ENCODE results near the gene FAM81B. TPM values are rescaled to one million over a fixed set of nuclear protein-coding genes. Genes with fewer than 3 reads are reported as not detected.
"Not testable (repeated sequence)": the region's sequence is repeated elsewhere in the genome, so short reads cannot be mapped to it uniquely, and the experiment has no call there.

Gene FAM81B, protein sequence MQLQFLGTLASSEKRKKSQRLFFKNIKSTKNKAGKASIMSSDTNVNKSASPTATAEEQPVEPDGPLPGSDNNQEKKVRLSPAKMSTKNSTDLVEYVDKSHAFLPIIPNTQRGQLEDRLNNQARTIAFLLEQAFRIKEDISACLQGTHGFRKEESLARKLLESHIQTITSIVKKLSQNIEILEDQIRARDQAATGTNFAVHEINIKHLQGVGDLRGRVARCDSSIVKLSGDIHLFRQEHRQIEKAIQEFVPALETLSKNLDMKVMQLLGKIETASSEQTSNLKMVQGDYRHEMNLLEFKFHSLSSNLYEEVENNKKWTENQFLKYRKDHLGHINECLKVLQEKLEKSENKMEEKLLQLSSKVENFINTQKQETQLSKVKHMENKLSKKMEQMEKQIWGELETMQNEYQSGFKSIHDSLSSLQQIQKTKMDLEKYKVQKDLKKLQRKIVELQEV
- total RNA-seq, result 6.2 TPM
- long read RNA-seq, partial matches to known transcripts, result 5 of 7 reads
- long read RNA-seq, other reads (novel, unspliced or antisense), result 2 of 7 reads

GRCh38 chr5:95390812-95391492, at the start of gene FAM81B:
FAM81B (plus strand) TSS chr5:95391366; CDS start chr5:95391390, 24 bp downstream.
- no peak within 1 kb of the TSS for H3K4me3 ChIP-seq
- no peaks in the 10 kb centered on the region for H3K36me3 ChIP-seq
- H3K4me1 ChIP-seq, result peaks cover 4% of the 10 kb centered on the region
- DNase-seq, result no peak
- peaks cover 7% of the 10 kb centered on the region for H3K9me3 ChIP-seq (replicated peaks)
- intact Hi-C loops (cut with micrococcal nuclease), result no loop called here
- peak within 1 kb of the TSS; percentile 3 for H3K27ac ChIP-seq (replicated peaks)
- no peaks in the 10 kb centered on the region for H3K27me3 ChIP-seq (ENCODE audit: low read depth)
- TF ChIP-seq CTCF (IDR thresholded peaks at IDR 0.05; ENCODE audit: borderline replicate concordance), result no peak

GRCh38 chr5:95341444-95341843, 49.7 kb upstream of the FAM81B start:
- H3K9me3 ChIP-seq (replicated peaks), result peaks cover 12% of the 10 kb centered on the region
- H3K4me1 ChIP-seq; intact Hi-C loops (cut with micrococcal nuclease); H3K4me3 ChIP-seq; H3K27me3 ChIP-seq (ENCODE audit: low read depth); H3K36me3 ChIP-seq; H3K27ac ChIP-seq (replicated peaks); DNase-seq: not testable (repeated sequence)

DNA sequence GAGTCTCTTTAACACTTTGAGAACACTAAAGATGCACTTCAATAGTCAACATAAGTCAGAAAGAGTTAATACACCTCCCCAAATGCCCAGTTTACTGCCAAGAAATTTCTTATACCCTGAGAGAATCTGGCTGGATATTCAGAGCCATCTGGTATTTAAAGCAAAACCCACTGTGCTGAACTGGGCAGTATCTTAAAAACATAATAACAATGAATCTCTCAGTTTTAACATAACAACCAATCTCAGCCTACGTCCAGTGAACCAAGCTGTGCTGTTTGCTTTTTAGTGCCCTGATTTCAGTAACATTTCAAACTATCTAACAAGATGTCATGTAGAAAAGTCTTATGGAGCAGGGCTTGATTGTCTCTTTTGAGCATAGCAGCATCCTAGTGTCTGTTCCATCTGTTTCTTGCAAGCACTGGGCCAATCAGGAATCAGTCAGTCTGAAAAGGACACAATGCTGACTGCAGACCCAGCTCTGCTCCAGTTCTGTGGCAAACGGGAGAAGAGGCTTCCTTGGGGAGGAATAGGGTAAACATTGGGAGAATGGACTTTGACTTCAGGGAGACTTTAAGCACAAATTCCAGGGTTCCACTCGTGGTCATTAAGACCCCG, 43.6 kb upstream of the FAM81B start:
- no peak overlapping the region for H3K27ac ChIP-seq (replicated peaks)
- H3K9me3 ChIP-seq (replicated peaks), result no peaks in the 10 kb centered on the region
- TF ChIP-seq CTCF (IDR thresholded peaks at IDR 0.05; ENCODE audit: borderline replicate concordance), result no peak
- H3K36me3 ChIP-seq, result no peaks in the 10 kb centered on the region
- DNase-seq, result no peak
- no peaks in the 10 kb centered on the region for H3K4me1 ChIP-seq
- intact Hi-C loops (cut with micrococcal nuclease), result no loop called here
- H3K27me3 ChIP-seq (ENCODE audit: low read depth), result no peaks in the 10 kb centered on the region
- no peak overlapping the region for H3K4me3 ChIP-seq

DNA sequence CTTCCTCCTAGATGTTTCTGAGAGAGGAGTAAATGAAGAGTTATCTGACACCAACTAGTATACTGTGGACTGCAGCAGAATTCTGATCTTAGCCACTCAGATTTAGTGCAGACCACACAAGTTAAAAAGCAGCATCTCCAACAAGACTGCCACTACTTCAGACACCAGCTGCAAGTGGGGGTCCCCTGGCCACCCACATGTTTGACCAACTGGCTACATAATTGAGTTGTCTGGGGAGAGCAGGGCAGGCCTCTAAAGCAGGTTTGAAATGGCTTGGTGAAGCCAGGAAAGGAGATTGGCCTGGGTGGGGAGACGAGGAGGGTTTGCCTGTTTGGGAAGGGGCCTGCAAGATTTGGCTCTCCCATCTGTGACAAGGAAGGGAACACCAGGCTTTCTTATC, 40.5 kb upstream of the FAM81B start:
- Histone ChIP-seq H3K9me3 (replicated peaks) (no peaks in the 10 kb centered on the region), H3K27me3 (ENCODE audit: low read depth) (no peaks in the 10 kb centered on the region), H3K4me1 (no peaks in the 10 kb centered on the region), H3K27ac (replicated peaks) (no peak overlapping the region), H3K36me3 (no peaks in the 10 kb centered on the region), H3K4me3 (no peak overlapping the region)
- intact Hi-C loops (cut with micrococcal nuclease), result no loop called here
- no peak for TF ChIP-seq CTCF (IDR thresholded peaks at IDR 0.05; ENCODE audit: borderline replicate concordance)
- no peak for DNase-seq

DNA sequence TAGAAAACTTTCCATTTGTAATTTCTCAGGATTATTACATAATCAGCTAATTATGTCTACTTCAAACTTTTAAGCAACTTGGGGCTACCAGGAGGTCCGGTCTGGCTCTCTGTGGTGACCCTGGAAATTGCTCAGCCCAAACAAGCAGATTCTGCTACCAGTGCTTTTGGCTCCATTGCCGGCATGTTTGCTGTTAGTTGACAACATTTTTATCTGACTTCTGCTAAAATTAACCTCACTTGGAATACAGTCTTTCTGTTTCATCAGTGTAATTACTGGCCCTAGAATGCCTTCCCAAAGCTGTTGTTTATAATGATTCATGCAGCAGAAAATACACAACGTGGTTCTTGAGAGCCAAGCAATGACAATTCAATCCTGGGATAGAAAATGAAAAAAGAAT, 38.5 kb upstream of the FAM81B start:
- Histone ChIP-seq H3K27me3 (ENCODE audit: low read depth) (no peaks in the 10 kb centered on the region), H3K36me3 (no peaks in the 10 kb centered on the region), H3K4me1 (no peaks in the 10 kb centered on the region), H3K9me3 (replicated peaks) (no peaks in the 10 kb centered on the region), H3K27ac (replicated peaks) (no peak overlapping the region), H3K4me3 (no peak overlapping the region)
- no peak for DNase-seq
- intact Hi-C loops (cut with micrococcal nuclease), result no loop called here
- TF ChIP-seq CTCF (IDR thresholded peaks at IDR 0.05; ENCODE audit: borderline replicate concordance), result no peak

Measured in left ventricle myocardium inferior (tissue), 1 donor.